ENCODE results near the gene ROPN1L.
"Not testable (repeated sequence)": the region's sequence is repeated elsewhere in the genome, so short reads cannot be mapped to it uniquely, and the experiment has no call there.

Gene ROPN1L

DNA sequence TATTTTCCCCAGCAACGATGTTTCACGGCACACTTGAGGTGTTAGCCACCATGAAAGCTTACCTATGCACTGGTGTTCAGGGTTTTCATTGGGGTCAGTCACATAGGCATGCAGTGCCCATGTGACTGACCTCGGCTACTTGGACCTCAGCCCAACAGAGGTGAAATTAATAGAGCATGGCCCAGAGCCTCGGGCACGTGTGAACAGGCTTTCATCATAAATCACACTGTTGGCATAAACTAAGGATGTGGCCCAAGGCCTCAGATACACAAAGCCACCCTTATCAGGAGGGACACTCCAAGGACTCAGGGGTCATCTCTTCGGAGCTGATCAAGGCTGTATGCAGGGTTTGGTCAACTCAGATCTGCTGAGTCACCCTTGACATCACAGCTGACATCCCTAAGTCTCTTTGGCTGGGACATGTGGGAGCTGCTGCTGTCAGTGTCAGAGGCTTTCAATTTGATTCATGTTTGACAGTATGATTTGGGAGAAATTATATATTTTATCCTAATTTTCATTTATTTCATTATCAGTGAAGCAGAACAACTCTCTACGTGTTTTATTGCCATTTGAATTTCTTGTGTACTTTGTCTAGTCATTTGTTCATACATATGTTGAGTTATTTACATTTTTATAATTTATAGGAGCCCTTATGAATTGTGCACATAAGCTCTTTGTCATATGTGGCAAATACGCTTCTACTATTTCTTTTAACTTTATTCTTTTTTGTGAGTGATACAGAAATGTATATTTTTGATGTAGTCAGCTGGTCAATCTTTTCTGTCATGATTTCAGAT is 62.5 kb downstream of the ROPN1L start:
- TF ChIP-seq POLR2A (IDR thresholded peaks at IDR 0.05; ENCODE audit: low read depth, low read length) = no peak
- no peak for DNase-seq (ENCODE audit: insufficient read length, low spot score)
- FAIRE-seq = no peak

DNA sequence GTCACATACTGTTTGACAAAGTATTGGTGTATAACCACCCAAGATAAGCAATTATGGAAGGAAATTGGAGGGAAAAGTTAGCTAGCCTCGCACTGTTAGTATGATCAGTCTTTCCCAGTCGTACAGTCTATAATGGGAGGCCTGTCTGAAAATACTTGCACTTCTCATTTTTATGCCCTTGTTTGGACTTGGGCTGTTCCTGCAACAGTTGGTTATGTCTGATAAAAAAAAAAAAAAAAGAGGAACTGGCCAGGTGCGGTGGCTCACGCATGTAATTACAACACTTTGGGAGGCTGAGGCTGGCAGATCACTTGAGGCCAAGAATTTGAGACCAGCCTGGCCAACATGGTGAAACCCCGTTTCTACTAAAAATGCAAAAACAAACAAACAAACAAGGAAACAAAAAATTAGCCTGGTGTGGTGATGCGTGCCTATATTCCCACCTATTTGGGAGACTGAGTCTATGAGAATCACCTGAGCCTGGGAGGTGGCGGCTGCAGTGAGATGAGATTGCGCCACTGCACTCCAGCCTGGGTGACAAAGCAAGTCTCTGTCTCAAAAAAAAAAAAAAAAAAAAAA is 63.9 kb downstream of the ROPN1L start:
- FAIRE-seq = peak; percentile 5
- DNase-seq (ENCODE audit: insufficient read length, low spot score) = no peak
- TF ChIP-seq SPI1 (IDR thresholded peaks at IDR 0.05; ENCODE audit: low read depth, low read length) = peak; percentile 97
- no peak for TF ChIP-seq PAX5 (IDR thresholded peaks at IDR 0.05; ENCODE audit: insufficient read depth, low read length, severe bottlenecking)

DNA sequence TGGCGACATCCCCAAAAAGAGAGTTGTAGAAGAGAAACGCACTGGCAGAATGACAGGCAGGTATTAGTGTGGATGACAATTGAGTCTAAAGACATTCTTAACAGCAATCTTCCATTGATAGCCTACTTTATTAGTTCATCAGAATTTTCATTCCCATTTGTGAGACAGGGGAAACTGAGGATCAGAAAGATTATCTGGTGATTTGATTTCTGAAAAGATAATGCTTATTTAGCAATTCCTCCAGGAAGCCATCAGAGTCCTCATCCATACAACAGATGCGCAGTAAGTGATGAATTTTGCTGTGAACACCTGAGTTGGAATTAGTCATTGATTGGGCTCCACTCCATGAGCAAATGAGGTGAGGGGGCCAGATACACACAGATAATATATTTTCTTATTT is 64.9 kb downstream of the ROPN1L start:
- FAIRE-seq = no peak

DNA sequence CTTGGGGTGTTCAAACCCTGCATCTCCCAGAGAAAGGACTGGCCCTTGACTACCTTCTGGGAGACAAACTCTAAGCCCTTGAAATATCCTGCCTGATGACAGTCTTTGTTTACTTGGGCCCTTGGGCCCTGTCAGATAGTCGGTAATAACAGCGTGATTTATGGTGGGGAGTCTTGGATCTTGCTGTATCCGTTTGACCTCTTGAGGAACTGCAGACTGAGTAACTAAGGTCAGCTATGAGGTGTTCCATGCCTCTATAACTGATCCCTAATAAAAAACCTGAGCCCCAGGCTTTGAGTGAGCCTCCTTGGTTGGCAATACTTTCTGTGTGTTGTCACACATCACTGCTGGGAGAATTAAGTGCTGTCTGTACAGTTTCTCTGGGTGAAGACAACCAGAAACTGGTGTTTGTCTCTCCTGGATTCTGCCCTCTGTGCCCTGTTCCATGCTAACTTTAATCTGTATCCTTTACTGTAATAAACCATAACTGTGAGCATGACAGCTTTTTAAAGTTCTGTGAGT is 66.0 kb downstream of the ROPN1L start:
- TF ChIP-seq TAF1 (IDR thresholded peaks at IDR 0.05; ENCODE audit: low read depth, low read length) (no peak), POLR2A (IDR thresholded peaks at IDR 0.05; ENCODE audit: low read depth, low read length) (no peak), POLR2AphosphoS5 (IDR thresholded peaks at IDR 0.05; ENCODE audit: low read depth, low read length) (no peak), SPI1 (IDR thresholded peaks at IDR 0.05; ENCODE audit: low read depth, low read length) (no peak), POU2F2 (IDR thresholded peaks at IDR 0.05; ENCODE audit: low read depth, low read length) (no peak), PAX5 (IDR thresholded peaks at IDR 0.05; ENCODE audit: insufficient read depth, low read length, severe bottlenecking) (no peak)
- no peak for DNase-seq (ENCODE audit: insufficient read length, low spot score)
- FAIRE-seq = peak; percentile 23

More for the DNA sequence above, 64.9 kb downstream of the ROPN1L start:
- TF ChIP-seq POLR2AphosphoS5 (IDR thresholded peaks at IDR 0.05; ENCODE audit: low read depth, low read length) = no peak
- no peak for TF ChIP-seq TAF1 (IDR thresholded peaks at IDR 0.05; ENCODE audit: low read depth, low read length)
- TF ChIP-seq POU2F2 (IDR thresholded peaks at IDR 0.05; ENCODE audit: low read depth, low read length) = no peak
- TF ChIP-seq PAX5 (IDR thresholded peaks at IDR 0.05; ENCODE audit: insufficient read depth, low read length, severe bottlenecking) = no peak
- TF ChIP-seq SPI1 (IDR thresholded peaks at IDR 0.05; ENCODE audit: low read depth, low read length) = no peak
- no peak for TF ChIP-seq POLR2A (IDR thresholded peaks at IDR 0.05; ENCODE audit: low read depth, low read length)
- no peak for DNase-seq (ENCODE audit: insufficient read length, low spot score)

DNA sequence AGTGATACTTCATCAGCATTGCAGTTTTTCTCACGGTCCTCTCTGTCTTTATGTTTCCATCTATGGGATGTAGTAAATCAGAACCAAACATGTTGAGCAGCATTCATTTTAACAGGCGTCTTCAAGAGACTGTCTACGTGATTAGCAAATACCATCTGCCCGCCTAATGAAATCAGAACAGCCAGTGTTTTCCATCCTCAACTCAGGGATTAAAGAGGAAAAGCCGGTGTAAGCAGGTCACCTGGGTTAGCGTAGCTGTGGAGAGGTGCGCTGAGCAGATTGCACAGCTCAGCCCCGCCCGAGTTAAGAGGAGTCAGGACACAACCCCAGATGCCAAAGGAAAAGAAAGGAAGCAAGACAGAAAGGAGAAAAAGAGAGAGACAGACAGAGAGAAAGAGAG is 67.9 kb downstream of the ROPN1L start:
- FAIRE-seq (no peak), DNase-seq (ENCODE audit: insufficient read length, low spot score) (no peak)
- TF ChIP-seq TAF1 (IDR thresholded peaks at IDR 0.05; ENCODE audit: low read depth, low read length) (no peak), POLR2AphosphoS5 (IDR thresholded peaks at IDR 0.05; ENCODE audit: low read depth, low read length) (no peak), POU2F2 (IDR thresholded peaks at IDR 0.05; ENCODE audit: low read depth, low read length) (no peak), POLR2A (IDR thresholded peaks at IDR 0.05; ENCODE audit: low read depth, low read length) (no peak), PAX5 (IDR thresholded peaks at IDR 0.05; ENCODE audit: insufficient read depth, low read length, severe bottlenecking) (no peak), SPI1 (IDR thresholded peaks at IDR 0.05; ENCODE audit: low read depth, low read length) (no peak)

DNA sequence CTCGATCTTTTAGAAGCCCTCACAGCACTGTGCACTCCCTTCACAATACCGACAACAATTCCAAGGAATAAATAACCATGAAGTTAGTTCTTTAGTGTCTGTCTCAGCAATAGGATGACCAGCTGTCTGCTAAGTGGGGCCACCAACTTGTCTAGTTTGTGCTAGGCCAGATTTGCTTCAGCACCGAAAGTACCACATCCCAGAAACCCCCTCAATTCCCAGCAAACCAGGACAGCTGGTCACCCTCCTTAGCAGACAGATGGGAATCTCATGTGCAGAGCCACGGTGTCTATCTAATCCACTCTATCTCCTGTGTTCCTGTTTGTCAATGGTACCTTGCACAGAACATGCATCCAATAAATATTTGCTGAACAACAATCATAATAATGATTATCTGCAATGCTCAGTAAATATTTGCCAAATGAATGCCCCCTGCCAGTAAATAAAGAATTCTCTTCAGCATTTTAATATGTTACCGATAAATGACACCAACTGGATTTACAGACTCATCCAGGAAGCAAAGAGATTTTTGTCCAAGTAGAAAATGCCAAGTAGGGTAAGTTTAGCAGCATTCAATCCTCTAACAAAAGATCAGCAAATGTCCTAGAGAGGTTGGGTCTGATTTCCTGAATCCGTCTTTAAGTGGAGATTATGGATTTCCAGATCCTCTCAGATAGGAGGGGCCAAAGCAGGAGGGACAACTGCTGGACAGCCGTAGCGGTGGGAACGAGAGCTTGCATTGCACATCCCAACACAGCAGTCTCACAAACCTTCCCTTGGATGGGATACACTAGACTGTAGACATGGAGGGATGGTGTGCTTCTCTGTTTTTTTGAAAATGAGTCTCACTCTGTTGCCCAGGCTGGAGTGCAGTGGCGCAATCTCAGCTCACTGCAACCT is 70.3 kb downstream of the ROPN1L start:
- TF ChIP-seq SPI1 (IDR thresholded peaks at IDR 0.05; ENCODE audit: low read depth, low read length) (no peak), TAF1 (IDR thresholded peaks at IDR 0.05; ENCODE audit: low read depth, low read length) (no peak), POLR2AphosphoS5 (IDR thresholded peaks at IDR 0.05; ENCODE audit: low read depth, low read length) (no peak), POU2F2 (IDR thresholded peaks at IDR 0.05; ENCODE audit: low read depth, low read length) (no peak), PAX5 (IDR thresholded peaks at IDR 0.05; ENCODE audit: insufficient read depth, low read length, severe bottlenecking) (no peak), POLR2A (IDR thresholded peaks at IDR 0.05; ENCODE audit: low read depth, low read length) (no peak)
- DNase-seq (ENCODE audit: insufficient read length, low spot score) (no peak), FAIRE-seq (no peak)

DNA sequence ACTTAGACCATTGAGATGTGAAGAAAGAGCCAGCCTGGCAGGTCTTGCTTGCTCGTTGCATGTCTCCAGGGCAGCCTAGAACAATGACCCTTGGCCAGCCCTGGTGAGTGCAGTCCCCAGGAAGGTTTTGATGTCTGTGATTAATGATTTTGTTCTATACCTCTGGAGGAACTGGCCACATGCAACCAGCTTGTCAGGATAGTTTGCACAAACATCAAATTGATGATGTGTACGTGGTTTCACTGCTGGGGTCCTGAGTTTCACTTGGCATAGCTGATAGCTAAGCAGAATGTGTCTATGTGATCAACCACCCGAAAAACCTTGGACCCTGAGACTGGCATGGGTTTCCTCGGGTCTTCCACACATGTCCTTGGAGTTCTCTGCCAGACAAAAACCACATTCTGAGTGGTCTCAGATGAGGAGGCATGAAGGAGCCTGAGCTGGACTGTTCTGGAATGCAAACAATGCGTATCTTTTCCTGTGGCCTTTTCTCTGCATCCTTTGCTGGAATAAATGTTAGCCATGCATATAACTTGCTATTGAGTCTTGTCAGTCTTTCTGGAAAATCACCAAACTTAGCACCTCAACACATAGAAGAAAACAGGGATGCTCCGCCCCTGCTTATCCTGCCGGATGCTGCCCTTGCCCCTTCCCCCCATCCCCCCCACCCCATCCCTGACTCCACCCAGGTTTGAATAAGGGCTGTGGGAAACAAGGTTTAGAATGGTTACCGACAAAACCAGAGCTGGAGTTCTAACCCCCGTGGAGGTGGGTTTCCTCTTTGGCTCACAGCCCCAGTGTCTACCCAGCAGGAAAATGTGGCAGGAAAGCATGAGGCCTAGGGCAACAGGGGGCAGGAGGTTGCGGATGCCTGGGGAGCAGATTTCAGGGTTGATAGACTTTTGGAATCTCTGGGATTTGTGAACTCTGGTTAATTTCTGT is 72.1 kb downstream of the ROPN1L start:
- FAIRE-seq = no peak
- DNase-seq (ENCODE audit: insufficient read length, low spot score) = no peak

DNA sequence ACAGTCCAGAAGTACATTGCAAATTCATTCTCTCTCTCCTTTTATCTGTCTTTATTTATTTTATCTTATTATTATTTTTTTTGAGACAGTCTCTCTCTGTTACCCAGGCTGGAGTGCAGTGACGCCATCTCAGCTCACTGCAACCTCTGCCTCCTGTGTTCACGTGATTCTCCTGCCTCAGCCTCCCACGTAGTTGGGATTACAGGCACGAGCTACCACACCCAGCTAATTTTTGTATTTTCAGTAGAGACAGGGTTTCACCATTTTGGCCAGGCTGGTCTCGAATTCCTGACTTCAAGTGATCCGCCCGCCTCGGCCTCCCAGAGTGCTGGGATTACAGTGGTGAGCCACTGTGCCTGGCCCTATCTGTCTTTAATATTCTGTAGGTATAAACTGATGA is 72.9 kb downstream of the ROPN1L start:
- FAIRE-seq; DNase-seq (ENCODE audit: insufficient read length, low spot score): not testable (repeated sequence)

More for the DNA sequence above, 72.1 kb downstream of the ROPN1L start:
- no peak for TF ChIP-seq POU2F2 (IDR thresholded peaks at IDR 0.05; ENCODE audit: low read depth, low read length)
- no peak for TF ChIP-seq POLR2AphosphoS5 (IDR thresholded peaks at IDR 0.05; ENCODE audit: low read depth, low read length)
- TF ChIP-seq PAX5 (IDR thresholded peaks at IDR 0.05; ENCODE audit: insufficient read depth, low read length, severe bottlenecking) = no peak
- TF ChIP-seq POLR2A (IDR thresholded peaks at IDR 0.05; ENCODE audit: low read depth, low read length) = no peak
- no peak for TF ChIP-seq SPI1 (IDR thresholded peaks at IDR 0.05; ENCODE audit: low read depth, low read length)
- TF ChIP-seq TAF1 (IDR thresholded peaks at IDR 0.05; ENCODE audit: low read depth, low read length) = no peak
